Lower leg skin (tissue), 3 donors: Measurements from ENCODE around the gene USP34.

Experiments used
- POLR2A ChIP-seq, 2 donors: fragments of 450-650 bp; IDR thresholded peaks; one replicate each; pipeline ENCODE4 v1.6.1; 2016 to 2017; ENCODE audit warnings: antibody characterized with exemption in 2 of 2, mild to moderate bottlenecking in 1 of 2, moderate library complexity in 1 of 2
- TF ChIP-seq, protein P1 (sequence below), 3 donors: fragments of 450-650 bp; IDR thresholded peaks; one replicate each; pipeline ENCODE4 v1.5.1; 2016; ENCODE audit warnings: antibody characterized with exemption in 3 of 3, mild to moderate bottlenecking in 3 of 3, moderate library complexity in 2 of 3

DNA sequence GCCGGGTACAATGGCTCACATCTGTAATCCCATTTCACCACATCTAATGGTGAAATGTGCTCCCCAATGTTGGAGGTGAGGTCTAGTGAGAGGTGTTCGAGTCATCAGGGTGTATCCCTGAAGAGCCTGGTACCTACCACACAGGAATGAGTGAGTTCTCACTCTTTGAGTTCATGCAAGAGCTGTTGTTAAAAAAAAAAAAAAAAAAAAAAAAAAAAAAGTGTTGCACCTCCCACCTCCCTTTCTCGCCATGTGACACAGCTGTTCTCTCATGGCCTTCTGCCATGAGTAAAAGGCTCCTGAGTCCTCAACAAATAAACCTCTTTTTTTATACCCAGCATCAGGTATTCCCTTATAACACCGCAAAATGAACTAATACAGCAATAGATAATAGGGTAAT is 202.6 kb downstream of the USP34 start:
- TF ChIP-seq, protein P1, sequence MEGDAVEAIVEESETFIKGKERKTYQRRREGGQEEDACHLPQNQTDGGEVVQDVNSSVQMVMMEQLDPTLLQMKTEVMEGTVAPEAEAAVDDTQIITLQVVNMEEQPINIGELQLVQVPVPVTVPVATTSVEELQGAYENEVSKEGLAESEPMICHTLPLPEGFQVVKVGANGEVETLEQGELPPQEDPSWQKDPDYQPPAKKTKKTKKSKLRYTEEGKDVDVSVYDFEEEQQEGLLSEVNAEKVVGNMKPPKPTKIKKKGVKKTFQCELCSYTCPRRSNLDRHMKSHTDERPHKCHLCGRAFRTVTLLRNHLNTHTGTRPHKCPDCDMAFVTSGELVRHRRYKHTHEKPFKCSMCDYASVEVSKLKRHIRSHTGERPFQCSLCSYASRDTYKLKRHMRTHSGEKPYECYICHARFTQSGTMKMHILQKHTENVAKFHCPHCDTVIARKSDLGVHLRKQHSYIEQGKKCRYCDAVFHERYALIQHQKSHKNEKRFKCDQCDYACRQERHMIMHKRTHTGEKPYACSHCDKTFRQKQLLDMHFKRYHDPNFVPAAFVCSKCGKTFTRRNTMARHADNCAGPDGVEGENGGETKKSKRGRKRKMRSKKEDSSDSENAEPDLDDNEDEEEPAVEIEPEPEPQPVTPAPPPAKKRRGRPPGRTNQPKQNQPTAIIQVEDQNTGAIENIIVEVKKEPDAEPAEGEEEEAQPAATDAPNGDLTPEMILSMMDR (IDR thresholded peaks at IDR 0.05) = no peak
- TF ChIP-seq POLR2A (IDR thresholded peaks at IDR 0.05) = no peak
